COR-L47 (cell line): ENCODE data around the gene LZTS3.
A peak's percentile ranks its signal among the peaks of the same experiment; 100 is the strongest.
"Not testable (repeated sequence)": the region's sequence is repeated elsewhere in the genome, so short reads cannot be mapped to it uniquely, and the experiment has no call there.

Source experiments
- DNase-seq: peaks from one replicate; lab custom pipeline; 2025; lab: John Stamatoyannopoulos, UW

LZTS3 gene

GRCh38 chr20:3167738-3168078 lies 5.6 kb downstream of the LZTS3 start:
- DNase-seq = no peak

- DNase-seq = no peak
These were observed 6.4 kb downstream of the LZTS3 start for GRCh38 chr20:3166913-3167342.

- DNase-seq = no peak
These were observed 6.9 kb downstream of the LZTS3 start for GRCh38 chr20:3166338-3166912.

- DNase-seq = peak; percentile 72
These were observed 7.6 kb downstream of the LZTS3 start for GRCh38 chr20:3165473-3166337.

- no peak for DNase-seq
These were observed 8.5 kb downstream of the LZTS3 start for GRCh38 chr20:3164763-3165410.

GRCh38 chr20:3164043-3164762 lies 9.1 kb downstream of the LZTS3 start:
- no peak for DNase-seq

GRCh38 chr20:3163099-3164042 lies 10.0 kb downstream of the LZTS3 start:
- DNase-seq = no peak

- peak; percentile 3 for DNase-seq
These were observed 11.2 kb downstream of the LZTS3 start for GRCh38 chr20:3162080-3162611.

GRCh38 chr20:3161316-3162079 lies 11.9 kb downstream of the LZTS3 start:
- no peak for DNase-seq

- DNase-seq = no peak
These were observed 12.9 kb downstream of the LZTS3 start for GRCh38 chr20:3160418-3160817.

- DNase-seq = no peak
These were observed 14.3 kb downstream of the LZTS3 start for GRCh38 chr20:3158968-3159431.

- DNase-seq = no peak
These were observed 15.5 kb downstream of the LZTS3 start for GRCh38 chr20:3157817-3158216.

GRCh38 chr20:3156811-3157619 lies 16.3 kb downstream of the LZTS3 start:
- DNase-seq = no peak

- DNase-seq = not testable (repeated sequence)
These were observed 21.2 kb downstream of the LZTS3 start for GRCh38 chr20:3152057-3152644.

- DNase-seq = no peak
These were observed 22.4 kb downstream of the LZTS3 start for GRCh38 chr20:3150908-3151307.

GRCh38 chr20:3146732-3147341 lies 26.5 kb downstream of the LZTS3 start:
- no peak for DNase-seq

- DNase-seq = no peak
These were observed 31.6 kb downstream of the LZTS3 start for GRCh38 chr20:3141757-3142156.

- DNase-seq = no peak
These were observed 35.9 kb downstream of the LZTS3 start for GRCh38 chr20:3137492-3137891.
